MCF 10A (cell line): ENCODE measurements around the gene C1orf35. TPM values are rescaled to one million over a fixed set of nuclear protein-coding genes. Genes with fewer than 3 reads are reported as not detected.

Experiments
- BruUV-seq: library from RNA; stranded (reverse); fragments of 400-500 nt; replicated peaks from 2 replicates; lab custom pipeline; 2021; lab: Mats Ljungman, UMichigan
- CTCF ChIA-PET: fragments of 300-600 bp; sonication (Branson Sonifier 250); formaldehyde crosslinking; extraction: SDS; loops from one replicate; lab custom pipeline; 2021; ENCODE audit warnings: antibody characterized with exemption, inconsistent platforms; lab: Yijun Ruan, JAX
- POLR2A ChIA-PET: fragments of 300-600, 350-650 bp; sonication (Branson Sonifier 250); formaldehyde crosslinking; extraction: SDS; loops from one replicate; lab custom pipeline; 2020; ENCODE audit warnings: antibody characterized with exemption, inconsistent platforms; lab: Yijun Ruan, JAX
- DNase-seq: peaks from one replicate; pipeline ENCODE4 v3.0.0-alpha.2; 2018; ENCODE audit not compliant: unreplicated experiment
- H3K27ac Mint-ChIP-seq: one replicate; pipeline ENCODE4 v1.8.0; 2022; ENCODE audit warnings: mild to moderate bottlenecking, low read depth, mixed read lengths; ENCODE audit not compliant: unreplicated experiment
- H3K27me3 Mint-ChIP-seq: one replicate; pipeline ENCODE4 v1.8.0; 2022; ENCODE audit warnings: mixed read lengths; ENCODE audit not compliant: insufficient read depth, unreplicated experiment
- H3K36me3 Mint-ChIP-seq: one replicate; pipeline ENCODE4 v1.8.0; 2022; ENCODE audit warnings: mild to moderate bottlenecking, moderate library complexity, mixed read lengths; ENCODE audit not compliant: insufficient read depth, unreplicated experiment
- H3K4me1 Mint-ChIP-seq: one replicate; pipeline ENCODE4 v1.8.0; 2022; ENCODE audit warnings: mixed read lengths; ENCODE audit not compliant: insufficient read depth, unreplicated experiment
- H3K4me3 Mint-ChIP-seq: one replicate; pipeline ENCODE4 v1.8.0; 2022; ENCODE audit warnings: mild to moderate bottlenecking, moderate library complexity, mixed read lengths; ENCODE audit not compliant: unreplicated experiment
- H3K9me3 Mint-ChIP-seq: one replicate; pipeline ENCODE4 v1.8.0; 2022; ENCODE audit warnings: mixed read lengths; ENCODE audit not compliant: unreplicated experiment
- CTCF ChIP-seq: fragments of 200-600 bp; IDR thresholded peaks from one replicate; pipeline ENCODE4 v1.8.0; 2022; ENCODE audit warnings: antibody characterized with exemption, mild to moderate bottlenecking; ENCODE audit not compliant: unreplicated experiment
- intact Hi-C: fragments of 100-400 bp; cut with micrococcal nuclease; formaldehyde crosslinking; loops from 2 replicates; pipeline ENCODE4 v1.14.1; 2022
- total RNA-seq: library from RNA; stranded (reverse); gene quantifications from 2 replicates; pipeline ENCODE4 v1.2.3, GENCODE V29; 2022

The C1orf35 gene
- total RNA-seq, 1 experiment from 2014 or later: 49.2 TPM

- BruUV-seq: no TSS peak
- H3K4me3 Mint-ChIP-seq: peak overlapping the region; percentile 7
- no peaks in the 10 kb centered on the region for H3K27me3 Mint-ChIP-seq
- no peak for TF ChIP-seq CTCF
- CTCF ChIA-PET: interaction anchor here (0.7 to 7.3 kb wide), 2 partner anchors 10 to 19 kb away, joined by 3 to 72 read pairs; partner anchors contain the start of gene IBA57
- peaks cover 63% of the 10 kb centered on the region for H3K36me3 Mint-ChIP-seq
- H3K4me1 Mint-ChIP-seq: peaks cover 51% of the 10 kb centered on the region
- no peaks in the 10 kb centered on the region for H3K9me3 Mint-ChIP-seq
- DNase-seq: no peak
- H3K27ac Mint-ChIP-seq: no peak overlapping the region
- POLR2A ChIA-PET: interaction anchor here (0.6 to 9.7 kb wide), 2 partner anchors 18 to 341 kb away, joined by 3 to 318 read pairs; partner anchors contain the start of gene IBA57
- intact Hi-C loops: no loop called here
Observed at GRCh38 chr1:228145463-228146416, 42.6 kb upstream of the C1orf35 start.

GRCh38 chr1:228144993-228145343, 41.8 kb upstream of the C1orf35 start:
- intact Hi-C loops: no loop called here
- ChIA-PET CTCF (interaction anchor here (7.3 kb wide), 1 partner anchor 19 kb away, joined by 72 read pairs; the partner anchor contains the start of gene IBA57), POLR2A (interaction anchor here (9.7 kb wide), 1 partner anchor 19 kb away, joined by 318 read pairs; the partner anchor contains the start of gene IBA57)

GRCh38 chr1:228144193-228144992, 41.3 kb upstream of the C1orf35 start:
- Mint-ChIP-seq H3K9me3 (no peaks in the 10 kb centered on the region), H3K27me3 (no peaks in the 10 kb centered on the region), H3K36me3 (peaks cover 49% of the 10 kb centered on the region), H3K4me1 (peaks cover 38% of the 10 kb centered on the region), H3K4me3 (peak overlapping the region; percentile 9), H3K27ac (no peak overlapping the region)
- ChIA-PET POLR2A (interaction anchor here (0.6 to 9.7 kb wide), 2 partner anchors 19 to 170 kb away, joined by 4 to 318 read pairs; partner anchors contain the start of gene IBA57), CTCF (interaction anchor here (0.5 to 7.3 kb wide), 4 partner anchors 20 to 369 kb away, joined by 3 to 72 read pairs (median 4); partner anchors contain the start of gene IBA57)
- no peak for TF ChIP-seq CTCF
- intact Hi-C loops: no loop called here
- no TSS peak for BruUV-seq
- no peak for DNase-seq

More at GRCh38 chr1:228144993-228145343, 41.8 kb upstream of the C1orf35 start:
- no peaks in the 10 kb centered on the region for H3K27me3 Mint-ChIP-seq
- peaks cover 55% of the 10 kb centered on the region for H3K36me3 Mint-ChIP-seq
- H3K27ac Mint-ChIP-seq: no peak overlapping the region
- no peak for DNase-seq
- TF ChIP-seq CTCF: no peak
- no peaks in the 10 kb centered on the region for H3K9me3 Mint-ChIP-seq
- H3K4me3 Mint-ChIP-seq: no peak overlapping the region
- no TSS peak for BruUV-seq
- peaks cover 43% of the 10 kb centered on the region for H3K4me1 Mint-ChIP-seq
